Fibroblast of gingiva (primary cell): ENCODE data around the gene ZDHHC8.

Experiments
- DNase-seq: peaks from one replicate; pipeline ENCODE4 v3.0.0-alpha.2; 2011; ENCODE audit warnings: low read depth

The ZDHHC8 gene

DNA sequence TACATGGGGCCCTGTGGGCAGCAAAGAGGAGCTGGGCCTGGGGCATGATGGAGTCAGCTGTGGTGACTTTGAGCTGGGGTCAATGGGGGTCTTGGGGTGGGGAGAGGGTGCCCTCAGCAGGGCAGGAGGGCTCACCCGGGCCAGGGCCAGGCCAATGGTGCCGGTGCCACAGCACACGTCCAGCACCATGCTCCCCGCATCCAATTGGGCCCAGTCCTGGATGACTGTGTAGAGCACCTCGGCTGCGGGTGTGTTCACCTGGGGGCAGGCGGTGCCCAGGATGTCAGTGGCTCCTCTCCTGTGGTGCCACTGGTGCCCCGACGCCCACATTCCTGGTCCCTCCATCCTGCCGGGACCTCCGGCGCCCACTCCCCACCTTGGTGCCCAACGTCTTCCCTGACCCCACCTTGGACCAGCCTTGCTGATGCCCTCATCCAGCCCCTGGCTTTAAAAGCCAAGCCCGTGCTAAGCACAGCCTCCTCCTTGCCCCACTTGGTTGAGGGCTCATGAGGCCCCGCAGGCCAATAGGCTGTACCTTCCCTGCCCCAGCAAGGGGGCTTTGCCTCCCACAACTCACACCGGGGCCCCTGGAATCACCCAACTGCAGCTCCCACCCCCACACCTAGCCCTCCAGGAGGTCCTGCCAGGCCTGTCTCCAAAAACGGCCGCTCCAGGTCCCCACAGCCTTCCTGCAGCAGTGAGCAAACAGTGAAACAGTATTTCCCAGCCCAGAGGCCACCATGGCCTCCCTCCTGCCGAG, 17.9 kb upstream of the ZDHHC8 start:
- DNase-seq, result no peak

- DNase-seq, result no peak
These were observed 16.8 kb upstream of the ZDHHC8 start for GRCh38 chr22:20114506-20115475.

GRCh38 chr22:20115691-20116375, 15.8 kb upstream of the ZDHHC8 start, which contains the start of gene RANBP1:
Gene RANBP1, plus strand, starts transcription at chr22:20116104. Its CDS starts 81 bp downstream, at chr22:20116185.
- no peak for DNase-seq

DNA sequence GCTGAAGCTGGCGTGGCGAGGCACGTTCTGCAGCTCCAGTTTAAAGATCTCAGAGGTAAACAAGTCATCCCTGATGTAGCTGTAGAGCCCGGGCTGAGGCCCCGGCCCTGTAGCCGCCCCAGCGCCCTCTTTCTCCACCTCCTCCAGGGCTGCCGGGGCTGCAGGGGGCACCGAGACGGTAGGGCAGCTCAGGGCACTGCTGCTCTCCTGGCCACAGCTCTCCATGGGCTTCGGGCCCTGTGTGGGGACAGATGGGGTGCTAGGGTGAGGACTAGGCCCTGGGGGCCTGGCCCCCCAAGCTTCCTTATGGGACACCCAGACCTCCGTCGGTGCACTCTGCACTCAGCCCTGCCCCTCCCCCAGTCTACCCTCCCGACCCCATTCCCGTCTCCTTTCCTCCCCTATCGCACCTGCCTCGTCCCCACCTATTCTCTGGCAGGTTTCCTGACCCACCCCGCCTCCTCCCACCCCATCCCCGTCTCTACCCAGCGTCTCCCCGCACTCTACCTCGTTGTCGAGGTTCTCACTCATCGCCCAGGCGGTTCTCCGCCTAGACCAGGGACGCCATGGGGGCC, 15.1 kb upstream of the ZDHHC8 start:
- DNase-seq, result no peak

GRCh38 chr22:20116951-20117632, 14.5 kb upstream of the ZDHHC8 start, which contains the start of gene TRMT2A:
Gene TRMT2A, minus strand, starts transcription at chr22:20117226. Its CDS starts 320 bp downstream, at chr22:20116906.
- peak; percentile 99 for DNase-seq

GRCh38 chr22:20117633-20118299, 13.8 kb upstream of the ZDHHC8 start:
- no peak for DNase-seq

DNA sequence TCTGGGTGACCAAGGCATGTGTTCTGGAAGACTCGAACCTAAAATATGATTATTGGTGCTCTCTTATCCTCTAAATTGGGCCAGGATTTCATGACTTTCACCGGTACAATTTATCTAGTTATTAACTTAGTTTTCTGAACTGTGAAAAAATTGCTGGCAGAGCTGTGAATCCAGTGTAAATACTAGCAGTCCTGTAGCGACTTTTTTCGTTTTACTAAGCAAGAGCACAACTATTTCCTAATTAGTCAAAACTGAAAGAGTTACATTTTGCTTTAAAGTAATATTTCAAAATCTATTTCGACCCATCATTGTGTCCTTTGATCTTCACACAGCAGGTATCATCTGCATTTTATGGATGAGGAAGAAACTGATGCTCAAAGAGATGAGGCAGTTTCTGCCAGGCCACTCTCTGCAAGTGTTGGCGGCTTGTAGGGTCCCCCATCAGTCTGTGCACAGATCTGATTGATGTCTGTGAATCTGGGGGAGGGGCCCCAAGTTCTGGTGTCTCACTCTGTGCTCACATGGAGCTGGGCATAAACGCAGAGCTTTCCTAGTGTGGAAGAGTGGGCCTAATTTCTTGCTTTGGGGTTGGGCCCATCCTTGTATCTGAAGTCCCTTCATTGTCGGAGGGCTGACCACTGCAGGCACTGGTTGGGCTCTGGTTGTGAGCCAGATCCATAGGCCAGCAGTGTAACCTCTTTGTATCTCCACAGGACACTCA, 13.1 kb upstream of the ZDHHC8 start:
- DNase-seq, result no peak

- no peak for DNase-seq
These were observed 9.7 kb upstream of the ZDHHC8 start for GRCh38 chr22:20121856-20122415.

- DNase-seq, result no peak
These were observed 8.1 kb upstream of the ZDHHC8 start for GRCh38 chr22:20123366-20124082.

DNA sequence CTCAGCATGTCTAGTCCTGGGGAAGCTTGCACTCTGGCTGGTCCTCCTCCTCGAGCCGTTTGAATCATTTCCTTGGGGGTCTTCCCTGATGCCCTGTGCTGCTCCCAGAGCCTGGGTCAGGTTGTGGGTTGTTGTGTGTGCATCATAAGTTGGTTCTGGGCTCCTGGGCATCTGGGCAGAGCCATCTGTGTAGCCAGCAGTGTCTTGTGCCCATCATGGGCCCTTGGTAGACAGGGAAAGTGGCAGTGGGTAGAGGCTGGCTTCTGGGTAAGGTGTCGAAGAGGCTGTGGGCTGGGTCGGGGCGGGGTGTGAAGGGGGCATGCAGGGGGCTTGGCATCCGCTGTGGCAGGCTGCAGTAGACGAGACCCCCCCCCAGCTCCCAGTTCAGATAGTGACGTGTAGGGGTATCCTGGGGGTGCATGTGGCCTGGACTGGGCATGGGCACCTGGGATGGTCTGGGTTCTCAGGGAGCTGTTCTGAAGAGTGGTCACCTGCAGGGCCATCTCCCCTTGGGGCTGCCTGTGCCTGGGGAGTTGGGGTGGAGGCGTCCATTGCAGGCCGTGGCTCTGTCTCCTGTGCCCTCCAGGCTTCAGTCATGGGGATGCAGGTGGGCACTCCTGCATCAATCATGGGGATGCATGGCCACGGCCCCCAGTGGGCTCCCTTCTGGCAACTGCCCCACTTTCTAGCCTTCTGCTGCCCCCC, 7.4 kb upstream of the ZDHHC8 start:
- no peak for DNase-seq

DNA sequence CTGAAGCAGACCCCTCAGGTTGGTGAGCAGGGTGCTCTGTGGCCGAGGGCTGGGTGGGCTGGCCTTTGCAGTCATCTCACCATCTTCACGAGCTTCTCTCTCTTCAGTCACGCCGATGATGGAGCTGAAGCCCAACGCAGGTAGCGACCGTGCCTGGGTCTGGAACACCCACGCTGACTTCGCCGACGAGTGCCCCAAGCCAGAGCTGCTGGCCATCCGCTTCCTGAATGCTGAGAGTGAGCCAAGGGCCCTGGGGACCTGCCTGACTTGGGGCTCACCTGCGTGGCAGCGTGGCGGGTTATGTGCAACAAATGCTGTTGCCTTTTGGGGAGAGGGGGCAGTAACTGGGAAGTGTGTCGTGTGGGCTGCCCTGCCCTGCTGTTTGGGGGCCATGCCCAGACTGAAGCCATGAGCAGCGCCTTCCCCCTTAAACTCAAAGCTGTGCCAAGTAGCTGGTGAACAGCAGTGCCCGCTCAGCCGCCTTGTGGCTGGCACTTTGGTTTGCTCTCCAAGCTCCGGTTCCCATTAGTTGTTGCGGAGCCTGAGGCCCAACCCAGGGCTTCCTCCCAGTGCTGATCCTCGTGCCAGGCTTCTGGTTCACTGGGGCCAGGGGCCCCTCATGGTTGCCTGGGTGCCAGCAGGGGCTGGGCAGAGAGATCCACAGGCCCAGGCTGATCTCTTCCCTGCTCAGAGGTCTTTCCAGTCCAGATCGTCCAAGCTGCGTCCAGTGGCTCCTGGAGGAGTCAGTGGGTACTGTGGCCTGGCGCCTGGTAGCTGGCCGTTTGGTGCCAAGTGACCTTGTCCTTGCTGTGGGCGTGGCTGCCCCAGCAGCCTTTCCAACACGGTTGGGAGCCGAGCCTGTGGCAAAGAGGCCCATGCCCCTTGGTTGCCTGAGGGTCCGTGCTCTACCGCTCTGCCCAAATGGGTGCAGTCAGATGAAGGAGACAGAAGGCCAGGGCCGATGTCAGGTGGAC, 6.1 kb upstream of the ZDHHC8 start:
- no peak for DNase-seq

GRCh38 chr22:20126284-20127029, 5.1 kb upstream of the ZDHHC8 start:
- no peak for DNase-seq

DNA sequence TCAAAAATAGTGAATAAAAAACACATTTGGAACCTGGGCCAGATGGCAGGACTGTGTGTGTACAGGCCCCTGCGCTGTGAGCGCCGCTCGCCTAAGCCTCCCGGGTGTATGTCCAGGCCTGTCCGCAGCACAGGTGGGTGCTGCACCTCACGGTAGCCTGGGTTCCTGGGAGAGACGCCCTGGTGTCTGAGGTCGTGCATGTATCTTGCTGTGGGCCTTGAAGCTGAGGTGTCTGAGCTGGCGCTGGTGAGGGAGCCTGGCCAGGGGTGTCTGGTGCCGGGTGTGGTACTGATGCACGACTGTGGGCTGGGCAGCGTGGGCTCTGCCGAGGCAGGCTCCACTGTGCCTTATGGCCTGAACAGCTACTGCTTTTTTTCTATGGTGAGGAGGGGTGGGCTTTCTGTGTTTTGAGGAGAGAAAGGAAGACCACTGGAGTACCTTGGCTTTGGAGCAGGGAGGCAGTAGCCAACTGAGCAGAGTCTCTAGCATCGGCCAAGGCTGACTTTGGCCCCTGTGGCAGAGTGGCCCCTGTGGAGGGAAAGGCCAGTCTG, 4.2 kb upstream of the ZDHHC8 start:
- DNase-seq, result no peak

DNA sequence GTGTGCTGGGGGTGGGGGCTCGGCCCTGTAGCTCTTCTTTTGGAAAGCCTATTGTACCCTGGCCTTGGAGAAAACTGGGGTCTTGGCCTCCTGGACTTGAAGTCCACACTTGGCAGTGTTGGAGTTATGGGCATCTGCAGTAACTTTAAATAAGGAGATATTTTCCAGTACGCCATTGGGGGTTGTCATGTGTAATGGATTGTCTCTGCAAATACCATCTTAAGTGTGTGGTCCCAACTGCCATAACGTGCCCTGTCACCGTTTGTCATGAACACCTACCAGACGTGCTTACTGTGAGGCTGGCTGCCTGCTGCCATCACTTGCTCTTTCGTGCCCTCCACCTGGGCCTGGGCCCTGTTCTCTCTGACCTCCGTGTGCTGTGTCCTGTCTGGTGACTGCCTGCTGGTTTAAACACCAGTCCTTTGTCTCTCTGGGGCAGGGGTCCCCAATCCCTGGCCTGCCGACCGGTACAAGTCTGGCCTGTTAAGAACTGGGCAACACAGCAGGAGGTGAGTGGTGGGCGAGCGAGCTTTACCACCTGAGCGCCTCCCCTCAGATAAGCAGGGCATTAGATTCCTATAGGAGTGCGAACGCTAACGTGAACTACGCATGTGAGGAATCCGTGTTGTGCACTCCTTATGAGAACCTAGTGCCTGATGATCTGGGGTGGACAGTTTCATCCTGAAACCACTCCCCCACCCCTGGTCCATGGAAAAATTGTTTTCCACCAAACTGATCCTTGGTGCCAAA, 3.6 kb upstream of the ZDHHC8 start:
- no peak for DNase-seq

DNA sequence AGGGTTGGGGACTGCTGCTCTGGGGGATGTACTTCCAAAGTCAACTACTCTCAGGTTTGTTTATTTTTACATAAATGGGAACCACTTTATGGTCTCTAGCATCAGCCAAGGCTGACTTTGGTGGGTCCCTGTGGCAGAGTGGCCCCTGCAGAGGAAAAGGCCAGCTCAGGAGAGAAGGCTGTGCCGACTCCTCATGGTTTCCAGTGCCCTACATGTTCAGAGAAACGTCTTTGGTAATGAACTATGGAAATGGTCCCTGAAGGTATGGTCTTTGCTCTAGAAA, 3.0 kb upstream of the ZDHHC8 start:
- no peak for DNase-seq
